Prostate gland (tissue), 2 donors: ENCODE results near the gene RPS3A. TPM values are rescaled to one million over a fixed set of nuclear protein-coding genes. Genes with fewer than 3 reads are reported as not detected.

ENCODE experiments used
- DNase-seq: peaks from one replicate; pipeline ENCODE4 v3.0.0-alpha.2; 2019; ENCODE audit warnings: low spot score
- H3K27ac ChIP-seq, 2 donors: fragments of 200-600 bp; sonication (generic); 2 replicates each; pipeline ENCODE4 v1.5.1; 2017 to 2019
- H3K27me3 ChIP-seq: fragments of 200-600 bp; sonication (generic); replicated peaks from 2 replicates; pipeline ENCODE4 v1.5.1; 2019; ENCODE audit not compliant: insufficient read depth
- H3K36me3 ChIP-seq, 2 donors: fragments of 200-600 bp; sonication (generic); 1 replicate in 1 of 2; 2 replicates in 1 of 2; pipeline versions ENCODE4 v1.5.1 to v1.8.1; 2017 to 2019
- H3K4me1 ChIP-seq: fragments of 200-600 bp; sonication (generic); replicated peaks from 2 replicates; pipeline ENCODE4 v1.5.1; 2019
- H3K4me3 ChIP-seq, 2 donors: fragments of 200-600 bp; sonication (generic); 2 replicates each; pipeline ENCODE4 v1.5.1; 2017 to 2019
- H3K9me3 ChIP-seq: fragments of 200-600 bp; sonication (generic); 2 replicates; pipeline ENCODE4 v1.5.1; 2017
- CTCF ChIP-seq, 4 experiments: fragments of 200-600 bp in 2 of 4; fragments of 450-650 bp in 2 of 4; sonication (generic) in 2 of 4; IDR thresholded peaks; 1 replicate in 3 of 4; 2 replicates in 1 of 4; pipeline ENCODE4 v1.5.1; 2016 to 2019; ENCODE audit warnings: antibody characterized with exemption in 4 of 4, mild to moderate bottlenecking in 2 of 4, moderate library complexity in 2 of 4
- POLR2A ChIP-seq: fragments of 450-650 bp; IDR thresholded peaks from one replicate; pipeline ENCODE4 v1.6.1; 2016; ENCODE audit warnings: antibody characterized with exemption, mild to moderate bottlenecking
- POLR2AphosphoS5 ChIP-seq: sonication (generic); formaldehyde crosslinking; IDR thresholded peaks from one replicate; pipeline ENCODE4 v1.6.1; 2017; ENCODE audit warnings: antibody characterized with exemption
- WGBS: methylation state at CpG from one replicate; pipeline ENCODE4 v1.1.5; 2018; 5-methylcytosine and 5-hydroxymethylcytosine counted together
- intact Hi-C: fragments of 100-400 bp; cut with DNase I; formaldehyde crosslinking; loops from one replicate; pipeline ENCODE4 v1.14.2; 2022
- total RNA-seq, 2 donors: library from RNA; depleted of rRNA; stranded (reverse); fragments of >200 nt; gene quantifications; one replicate each; pipeline ENCODE4 v1.1.0, GENCODE V29; 2016

The RPS3A gene
- total RNA-seq, 2 donors from 2014 or later, result 1,494 to 4,548 TPM

GRCh38 chr4:151100531-151100930, 1.1 kb downstream of the RPS3A start:
- Histone ChIP-seq H3K27ac (no peak overlapping the region), H3K4me3 (peak overlapping the region; percentile 78 to 83), H3K36me3 (peaks cover 0 to 6% of the 10 kb centered on the region in 2 donors), H3K9me3 (no peaks in the 10 kb centered on the region), H3K4me1 (peaks cover 4% of the 10 kb centered on the region), H3K27me3 (no peaks in the 10 kb centered on the region)
- DNase-seq, result no peak
- 13% methylated on average over 3 of the region's 3 CpGs for WGBS
- TF ChIP-seq POLR2A, result no peak
- no peak for TF ChIP-seq CTCF (IDR thresholded peaks at IDR 0.05)
- no peak for TF ChIP-seq POLR2AphosphoS5
- intact Hi-C loops, result no loop called here

- intact Hi-C loops, result no loop called here
- DNase-seq, result no peak
- 67% methylated on average over 2 of the region's 2 CpGs for WGBS
- Histone ChIP-seq H3K27me3 (no peaks in the 10 kb centered on the region), H3K4me3 (no peak overlapping the region), H3K9me3 (no peaks in the 10 kb centered on the region), H3K36me3 (peaks cover 0 to 6% of the 10 kb centered on the region in 2 donors), H3K4me1 (peaks cover 4% of the 10 kb centered on the region), H3K27ac (no peak overlapping the region)
- TF ChIP-seq POLR2A (no peak), POLR2AphosphoS5 (no peak), CTCF (IDR thresholded peaks at IDR 0.05) (no peak)
These were observed 4.3 kb downstream of the RPS3A start for GRCh38 chr4:151103758-151104157.

- Histone ChIP-seq H3K36me3 (peaks cover 0 to 6% of the 10 kb centered on the region in 2 donors), H3K27me3 (no peaks in the 10 kb centered on the region), H3K27ac (no peak overlapping the region), H3K4me3 (no peak overlapping the region), H3K9me3 (no peaks in the 10 kb centered on the region), H3K4me1 (peaks cover 4% of the 10 kb centered on the region)
- intact Hi-C loops, result no loop called here
- 100% methylated on average over 1 of the region's 1 CpG for WGBS
- TF ChIP-seq POLR2A (no peak), CTCF (IDR thresholded peaks at IDR 0.05) (no peak), POLR2AphosphoS5 (no peak)
- no peak for DNase-seq
These were observed 5.2 kb downstream of the RPS3A start for GRCh38 chr4:151104621-151105020.

GRCh38 chr4:151105454-151106032, 6.1 kb downstream of the RPS3A start:
- no peak for DNase-seq
- H3K36me3 ChIP-seq, result peaks cover 0 to 6% of the 10 kb centered on the region in 2 donors
- H3K9me3 ChIP-seq, result no peaks in the 10 kb centered on the region
- intact Hi-C loops, result no loop called here
- peaks cover 4% of the 10 kb centered on the region for H3K4me1 ChIP-seq
- no peaks in the 10 kb centered on the region for H3K27me3 ChIP-seq
- H3K27ac ChIP-seq, result no peak overlapping the region
- TF ChIP-seq CTCF (IDR thresholded peaks at IDR 0.05) (no peak), POLR2A (no peak), POLR2AphosphoS5 (no peak)
- no peak overlapping the region for H3K4me3 ChIP-seq
- WGBS, result 95% methylated on average over 5 of the region's 5 CpGs

- H3K36me3 ChIP-seq, result peaks cover 0 to 6% of the 10 kb centered on the region in 2 donors
- H3K27ac ChIP-seq, result no peak overlapping the region
- intact Hi-C loops, result no loop called here
These were observed 7.6 kb downstream of the RPS3A start for GRCh38 chr4:151107063-151107462.

More at GRCh38 chr4:151107063-151107462, 7.6 kb downstream of the RPS3A start:
- TF ChIP-seq CTCF (IDR thresholded peaks at IDR 0.05), result no peak
- no peak for TF ChIP-seq POLR2AphosphoS5
- no peak for TF ChIP-seq POLR2A
- H3K4me1 ChIP-seq, result no peaks in the 10 kb centered on the region
- DNase-seq, result no peak
- 98% methylated on average over 3 of the region's 3 CpGs for WGBS
- no peak overlapping the region for H3K4me3 ChIP-seq
- no peaks in the 10 kb centered on the region for H3K27me3 ChIP-seq
- H3K9me3 ChIP-seq, result no peaks in the 10 kb centered on the region
